ENCODE data around the gene VPS13D. TPM values are rescaled to one million over a fixed set of nuclear protein-coding genes. Genes with fewer than 3 reads are reported as not detected.

Gene VPS13D
- total and polyA plus RNA-seq, 10 of the 15 experiments (the other 5 are each of a cell fraction or from before 2014, with no cell fraction given) = 1.4 to 16.9 (median 8.5) TPM

GRCh38 chr1:12344596-12345349 is 114.9 kb downstream of the VPS13D start:
- ChIA-PET RAD21 (ENCODE audit: unreplicated experiment) (interaction anchor here (0.8 to 1.3 kb wide), 5 partner anchors 24 to 274 kb away, joined by 3 read pairs; no protein-coding TSS in a partner anchor), POLR2A (interaction anchor here (0.6 to 1.3 kb wide), 2 partner anchors 82 to 273 kb away, joined by 3 to 4 read pairs; partner anchors contain the start of gene DHRS3), SMC1A (ENCODE audit: uncharacterized antibody, unreplicated experiment) (interaction anchor here (0.7 to 2.8 kb wide), 4 partner anchors 12 to 274 kb away, joined by 3 to 11 read pairs (median 3); partner anchors contain the start of gene DHRS3), CTCF (interaction anchor here (0.8 to 2.7 kb wide), 5 partner anchors 11 to 314 kb away, joined by 3 to 7 read pairs (median 4); no protein-coding TSS in a partner anchor)
- BruUV-seq (replicated peaks) = TSS peak; percentile 31
- peak overlapping the region; percentile 68 for H3K27ac ChIP-seq (ENCODE audit: control insufficient read depth, insufficient read depth)
- in situ Hi-C loops (cut with MboI) (no loop called here), intact Hi-C loops (cut with micrococcal nuclease; ENCODE audit: unreplicated experiment) (no loop called here)
- peak; percentile 31 for DNase-seq (ENCODE audit: low read depth, low spot score)
- no peaks in the 10 kb centered on the region; the same call in 2 of the 3 replicates for H3K9me3 ChIP-seq (replicated peaks; ENCODE audit: control insufficient read depth, insufficient read depth, low read length)
- no peaks in the 10 kb centered on the region for H4K20me1 ChIP-seq (ENCODE audit: control insufficient read depth, insufficient read depth)
- WGBS (ENCODE audit: insufficient coverage, insufficient replicate concordance, low lambda C conversion rate, missing lambda C conversion rate) = 20% methylated on average over 9 of the region's 9 CpGs
- H3K79me2 ChIP-seq (ENCODE audit: control insufficient read depth, insufficient read depth, low read length) = no peaks in the 10 kb centered on the region
- H3K36me3 ChIP-seq (ENCODE audit: control insufficient read depth in 2 of 2, insufficient read depth in 2 of 2, low read length in 1 of 2) = peaks cover 5 to 6% of the 10 kb centered on the region in 2 experiments
- H3K27me3 ChIP-seq (replicated peaks in 1 of 2; ENCODE audit: control insufficient read depth in 2 of 2, insufficient read depth in 2 of 2, low read length in 1 of 2) = no peaks in the 10 kb centered on the region
- peak overlapping the region; percentile 2; the same call in 1 of the 2 replicates for H3K4me3 ChIP-seq
- peak overlapping the region; percentile 70 for H3K4me2 ChIP-seq (ENCODE audit: control insufficient read depth, insufficient read depth)
- H2AFZ ChIP-seq (ENCODE audit: control insufficient read depth, low read depth, low read length) = peak overlapping the region; percentile 35
- FAIRE-seq = peak; percentile 75
- ATAC-seq = peak; percentile 80
- H3K9ac ChIP-seq (ENCODE audit: control insufficient read depth, insufficient read depth, low read length) = no peak overlapping the region
- no peak for TF ChIP-seq E2F8 (IDR thresholded peaks at IDR 0.05; ENCODE audit: low read depth, partially characterized antibody)
- no peak for TF ChIP-seq GABPA (IDR thresholded peaks at IDR 0.05; ENCODE audit: low read depth)
- TF ChIP-seq IKZF1 (conservative IDR thresholded peaks at IDR 0.05) = peak; percentile 47; the same call in 1 of the 2 replicates
- TF ChIP-seq NR2C1 (IDR thresholded peaks at IDR 0.05) = no peak
- peak; percentile 31 for TF ChIP-seq SPI1 (IDR thresholded peaks at IDR 0.05; ENCODE audit: borderline replicate concordance, insufficient read depth, low read depth, low read length)
- no peak for TF ChIP-seq CBFB (IDR thresholded peaks at IDR 0.05; ENCODE audit: low read depth)
- TF ChIP-seq USF2 (IDR thresholded peaks at IDR 0.05; ENCODE audit: borderline replicate concordance, low read depth, low read length) = no peak
- 0 out of 2 replicates have a peak, but pooled peaks have one; percentile 20 for TF ChIP-seq EED (IDR thresholded peaks at IDR 0.05; ENCODE audit: low read depth)
- peak; percentile 38 to 61; a peak in 2 of 4 replicates for TF ChIP-seq IKZF2 (IDR thresholded peaks at IDR 0.05)
- peak in 1 of 2 experiments; percentile 35; a peak in 1 of 4 replicates for TF ChIP-seq ETV6 (conservative IDR thresholded peaks at IDR 0.05 in 1 of 2, IDR thresholded peaks at IDR 0.05 in 1 of 2; ENCODE audit: borderline replicate concordance in 1 of 2, low read depth in 1 of 2)
- TF ChIP-seq ATF7 (IDR thresholded peaks at IDR 0.05; ENCODE audit: low read depth) = peak; percentile 74
- TF ChIP-seq YY1 (IDR thresholded peaks at IDR 0.05; ENCODE audit: low read depth, low read length) = no peak
- no peak for TF ChIP-seq CEBPB (IDR thresholded peaks at IDR 0.05; ENCODE audit: borderline replicate concordance in 1 of 2, low read depth in 2 of 2, low read length in 2 of 2)
- H3K4me1 ChIP-seq (ENCODE audit: control insufficient read depth, insufficient read depth, low read length) = peaks cover 29% of the 10 kb centered on the region
